GM23338 (cell line): Measurements from ENCODE around the gene PTPN21. TPM values are rescaled to one million over a fixed set of nuclear protein-coding genes. Genes with fewer than 3 reads are reported as not detected.

Experiments
- ATAC-seq: fragments of 200-7000 bp; cut with Tn5 transposase; 3 replicates; pipeline ENCODE4 v1.9.1; 2020
- DNase-seq: peaks from one replicate; pipeline ENCODE4 v3.0.0-alpha.2; 2015; ENCODE audit warnings: low spot score
- H2AFZ ChIP-seq: fragments of 200-600 bp; sonication (generic); 2 replicates; pipeline ENCODE4 v1.8.0; 2016; ENCODE audit warnings: antibody characterized with exemption, mild to moderate bottlenecking, moderate library complexity
- H3F3A ChIP-seq: fragments of 200-600 bp; sonication (generic); replicated peaks from 2 replicates; pipeline ENCODE4 v1.8.0; 2017; ENCODE audit warnings: antibody characterized with exemption, mixed run types, low read depth
- H3K27ac ChIP-seq: fragments of 200-600 bp; sonication (generic); 2 replicates; pipeline ENCODE4 v1.6.1; 2016; ENCODE audit warnings: low read depth
- H3K27me3 ChIP-seq: fragments of 200-600 bp; sonication (generic); 2 replicates; pipeline ENCODE4 v1.8.0; 2016; ENCODE audit warnings: mild to moderate bottlenecking, mixed run types, moderate library complexity; ENCODE audit not compliant: insufficient read depth
- H3K36me3 ChIP-seq: fragments of 200-600 bp; sonication (generic); 2 replicates; pipeline ENCODE4 v1.8.0; 2016; ENCODE audit warnings: mild to moderate bottlenecking; ENCODE audit not compliant: insufficient read depth
- H3K4me1 ChIP-seq: fragments of 200-600 bp; sonication (generic); 2 replicates; pipeline ENCODE4 v1.8.0; 2016; ENCODE audit warnings: mild to moderate bottlenecking, moderate library complexity; ENCODE audit not compliant: insufficient read depth
- H3K4me2 ChIP-seq: fragments of 200-600 bp; sonication (generic); 2 replicates; pipeline ENCODE4 v1.7.1; 2017; ENCODE audit warnings: mixed run types
- H3K4me3 ChIP-seq: fragments of 200-600 bp; sonication (generic); 2 replicates; pipeline ENCODE4 v1.6.1; 2016; ENCODE audit warnings: mixed run types
- H3K79me2 ChIP-seq: fragments of 200-600 bp; sonication (generic); replicated peaks from 2 replicates; pipeline ENCODE4 v1.8.0; 2017; ENCODE audit warnings: mild to moderate bottlenecking; ENCODE audit not compliant: insufficient read depth
- H3K9me2 ChIP-seq: fragments of 200-600 bp; sonication (generic); 2 replicates; pipeline ENCODE4 v1.8.0; 2017; ENCODE audit not compliant: insufficient read depth
- H4K20me1 ChIP-seq: fragments of 200-600 bp; sonication (generic); replicated peaks from 2 replicates; pipeline ENCODE4 v1.8.0; 2017; ENCODE audit warnings: mild to moderate bottlenecking; ENCODE audit not compliant: insufficient read depth
- H3K27ac Mint-ChIP-seq: 2 replicates; pipeline ENCODE4 v1.8.0; 2020; ENCODE audit warnings: inconsistent platforms, mild to moderate bottlenecking, moderate library complexity, mixed read lengths
- H3K27me3 Mint-ChIP-seq: 3 replicates; pipeline ENCODE4 v1.8.0; 2022; ENCODE audit warnings: low read depth, mild to moderate bottlenecking, moderate library complexity, mixed read lengths, inconsistent platforms; ENCODE audit not compliant: insufficient read depth, poor library complexity
- H3K36me3 Mint-ChIP-seq: 3 replicates; pipeline ENCODE4 v1.8.0; 2021; ENCODE audit warnings: low read depth, mild to moderate bottlenecking, inconsistent platforms, moderate library complexity, mixed read lengths
- H3K4me1 Mint-ChIP-seq: 3 replicates; pipeline ENCODE4 v1.8.0; 2020; ENCODE audit warnings: mild to moderate bottlenecking, inconsistent platforms, mixed read lengths
- H3K4me3 Mint-ChIP-seq: 3 replicates; pipeline ENCODE4 v1.8.0; 2021; ENCODE audit warnings: moderate library complexity, mild to moderate bottlenecking, inconsistent platforms, mixed read lengths
- H3K9me3 Mint-ChIP-seq: 3 replicates; pipeline ENCODE4 v1.8.0; 2020; ENCODE audit warnings: moderate library complexity, mild to moderate bottlenecking, inconsistent platforms, mixed read lengths
- CREB1 ChIP-seq: fragments of 250-450 bp; sonication (Bioruptor Pico); IDR thresholded peaks from 2 replicates; pipeline ENCODE4 v1.5.0; 2020; ENCODE audit warnings: low read depth, mild to moderate bottlenecking, moderate library complexity
- CTCF ChIP-seq, 2 experiments: fragments of 200-600 bp in 1 of 2; sonication (generic) in 1 of 2; conservative IDR thresholded peaks; 2 replicates each; pipeline versions ENCODE4 v1.5.1 to v1.6.1; 2016 to 2017; ENCODE audit warnings: antibody characterized with exemption in 2 of 2, low read depth in 2 of 2, mild to moderate bottlenecking in 2 of 2, moderate library complexity in 1 of 2
- ETS1 ChIP-seq: IDR thresholded peaks from 2 replicates; pipeline ENCODE4 v1.6.1; 2016; ENCODE audit warnings: antibody characterized with exemption
- EZH2 ChIP-seq: fragments of 200-600 bp; sonication (generic); IDR thresholded peaks from one replicate; pipeline ENCODE4 v1.8.0; 2017; ENCODE audit warnings: antibody characterized with exemption, mild to moderate bottlenecking, low read depth; ENCODE audit not compliant: unreplicated experiment
- EZH2phosphoT487 ChIP-seq: fragments of 200-600 bp; sonication (generic); IDR thresholded peaks from one replicate; pipeline ENCODE4 v1.8.1; 2018; ENCODE audit warnings: antibody characterized with exemption; ENCODE audit not compliant: unreplicated experiment
- JUNB ChIP-seq: IDR thresholded peaks from one replicate; pipeline ENCODE4 v1.6.1; 2016; ENCODE audit warnings: antibody characterized with exemption; ENCODE audit not compliant: unreplicated experiment
- NANOG ChIP-seq: IDR thresholded peaks from 2 replicates; pipeline ENCODE4 v1.6.1; 2016; ENCODE audit warnings: antibody characterized with exemption, borderline replicate concordance
- POLR2AphosphoS5 ChIP-seq: IDR thresholded peaks from 2 replicates; pipeline ENCODE4 v1.6.1; 2016; ENCODE audit warnings: antibody characterized with exemption, low read depth
- STAT1 ChIP-seq: IDR thresholded peaks from one replicate; pipeline ENCODE4 v1.6.1; 2016; ENCODE audit warnings: antibody characterized with exemption; ENCODE audit not compliant: unreplicated experiment
- ZNF114 ChIP-seq: fragments of 250-450 bp; sonication (Bioruptor Pico); IDR thresholded peaks from 2 replicates; pipeline ENCODE4 v1.5.0; 2020; ENCODE audit warnings: mild to moderate bottlenecking, moderate library complexity
- ZNF331 ChIP-seq: fragments of 250-450 bp; sonication (Bioruptor Pico); IDR thresholded peaks from 2 replicates; pipeline ENCODE4 v1.5.0; 2020; ENCODE audit warnings: low read depth, mild to moderate bottlenecking, moderate library complexity
- ZNF462 ChIP-seq: fragments of 250-450 bp; sonication (Bioruptor Pico); IDR thresholded peaks from 2 replicates; pipeline ENCODE4 v1.5.0; 2020; ENCODE audit warnings: mild to moderate bottlenecking, moderate library complexity
- polyA plus RNA-seq: library from polyadenylated mRNA; unstranded; fragments of >200 nt; fragmentation: Nextera tagmentation; extraction: Ambion mirVana; gene quantifications from 2 replicates; pipeline ENCODE4 v1.2.1, GENCODE V29; 2016
- total RNA-seq: library from RNA; depleted of rRNA; stranded (reverse); fragments of >200 nt; shearing (Covaris generic); gene quantifications from 2 replicates; pipeline ENCODE4 v1.2.3, GENCODE V29; 2014

PTPN21 gene
- total and polyA plus RNA-seq, 2 experiments from 2014 or later, result 2.7 to 5.6 TPM

GRCh38 chr14:88597038-88597437 is 42.2 kb upstream of the PTPN21 start:
- no peak overlapping the region for H3K27ac ChIP-seq
- H3K27me3 ChIP-seq, result no peaks in the 10 kb centered on the region
- H3K4me3 ChIP-seq, result no peak overlapping the region
- DNase-seq (no peak), ATAC-seq (no peak)
- Mint-ChIP-seq H3K27ac (peak overlapping the region; percentile 54; the same call in 1 of the 2 replicates), H3K9me3 (no peaks in the 10 kb centered on the region), H3K27me3 (peaks cover 2% of the 10 kb centered on the region), H3K4me1 (peaks cover 6% of the 10 kb centered on the region; the same call in 2 of the 3 replicates), H3K36me3 (peaks cover 55% of the 10 kb centered on the region), H3K4me3 (no peak overlapping the region)
- no peaks in the 10 kb centered on the region for H3F3A ChIP-seq
- TF ChIP-seq POLR2AphosphoS5 (no peak), STAT1 (no peak), ETS1 (no peak), ZNF114 (CRISPR knock-in tag) (no peak), ZNF331 (no peak), EZH2 (no peak), CREB1 (CRISPR knock-in tag) (no peak), JUNB (no peak), CTCF (conservative IDR thresholded peaks at IDR 0.05; ENCODE audit: low read depth in 2 of 2) (no peak), EZH2phosphoT487 (no peak), NANOG (no peak), ZNF462 (CRISPR knock-in tag) (no peak)
- no peaks in the 10 kb centered on the region for H3K4me1 ChIP-seq
- no peaks in the 10 kb centered on the region for H4K20me1 ChIP-seq
- no peak overlapping the region for H3K4me2 ChIP-seq
- 0 out of 2 replicates have a peak, but pooled peaks cover 5% of the 10 kb centered on the region for H3K79me2 ChIP-seq
- H3K36me3 ChIP-seq, result peaks cover 24% of the 10 kb centered on the region
- no peaks in the 10 kb centered on the region for H3K9me2 ChIP-seq
- no peak overlapping the region for H2AFZ ChIP-seq
